ENCODE results near the gene SUCLG1. TPM values are rescaled to one million over a fixed set of nuclear protein-coding genes. Genes with fewer than 3 reads are reported as not detected.
"Not testable (repeated sequence)": the region's sequence is repeated elsewhere in the genome, so short reads cannot be mapped to it uniquely, and the experiment has no call there.

The SUCLG1 gene
- total RNA-seq, 2 experiments from 2014 or later = 70.3 to 70.4 TPM

GRCh38 chr2:84399839-84400238 is 59.2 kb downstream of the SUCLG1 start:
- DNase-seq; H3K27me3 Mint-ChIP-seq; H3K27ac Mint-ChIP-seq; H3K9me3 Mint-ChIP-seq; CTCF ChIA-PET; H3K4me3 Mint-ChIP-seq; H3K36me3 Mint-ChIP-seq; POLR2A ChIA-PET; intact Hi-C loops (cut with micrococcal nuclease); H3K4me1 Mint-ChIP-seq (ENCODE audit: low read depth): not testable (repeated sequence)

DNA sequence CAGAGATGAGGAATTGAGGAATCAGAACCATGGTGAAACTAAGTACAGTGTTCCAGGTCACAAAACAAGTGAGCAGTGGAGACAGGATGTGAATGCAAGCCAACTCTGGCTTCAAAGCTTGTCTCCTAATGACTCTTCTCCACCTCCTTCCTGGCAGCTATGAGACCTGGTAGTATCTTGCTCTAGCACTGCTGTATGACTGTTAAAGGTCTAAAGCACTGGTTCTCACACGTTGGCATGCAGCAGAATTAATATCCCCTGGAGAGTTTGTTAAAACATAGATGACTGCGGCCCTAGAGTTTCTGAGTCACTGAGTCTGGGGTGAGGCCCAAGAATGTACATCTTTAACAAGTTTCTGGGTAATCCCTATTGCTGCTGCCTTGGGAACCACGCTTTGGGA is 63.3 kb downstream of the SUCLG1 start:
- CTCF ChIA-PET = no interaction called here

GRCh38 chr2:84394628-84395027 is 64.5 kb downstream of the SUCLG1 start:
- Mint-ChIP-seq H3K9me3 (peaks cover 3% of the 10 kb centered on the region), H3K27me3 (no peaks in the 10 kb centered on the region), H3K27ac (no peak overlapping the region), H3K4me3 (no peak overlapping the region), H3K4me1 (ENCODE audit: low read depth) (no peaks in the 10 kb centered on the region), H3K36me3 (no peaks in the 10 kb centered on the region)
- ChIA-PET CTCF (no interaction called here), POLR2A (interaction anchor here (0.6 kb wide), 1 partner anchor 14 kb away, joined by 3 read pairs; no protein-coding TSS in a partner anchor)
- intact Hi-C loops (cut with micrococcal nuclease) = no loop called here
- DNase-seq = no peak

More for the DNA sequence above, 63.3 kb downstream of the SUCLG1 start:
- H3K27me3 Mint-ChIP-seq = no peaks in the 10 kb centered on the region
- H3K4me1 Mint-ChIP-seq (ENCODE audit: low read depth) = no peaks in the 10 kb centered on the region
- no peak overlapping the region for H3K27ac Mint-ChIP-seq
- H3K36me3 Mint-ChIP-seq = no peaks in the 10 kb centered on the region
- no peak for DNase-seq
- POLR2A ChIA-PET = no interaction called here
- intact Hi-C loops (cut with micrococcal nuclease) = no loop called here
- H3K9me3 Mint-ChIP-seq = peaks cover 3% of the 10 kb centered on the region
- no peak overlapping the region for H3K4me3 Mint-ChIP-seq

DNA sequence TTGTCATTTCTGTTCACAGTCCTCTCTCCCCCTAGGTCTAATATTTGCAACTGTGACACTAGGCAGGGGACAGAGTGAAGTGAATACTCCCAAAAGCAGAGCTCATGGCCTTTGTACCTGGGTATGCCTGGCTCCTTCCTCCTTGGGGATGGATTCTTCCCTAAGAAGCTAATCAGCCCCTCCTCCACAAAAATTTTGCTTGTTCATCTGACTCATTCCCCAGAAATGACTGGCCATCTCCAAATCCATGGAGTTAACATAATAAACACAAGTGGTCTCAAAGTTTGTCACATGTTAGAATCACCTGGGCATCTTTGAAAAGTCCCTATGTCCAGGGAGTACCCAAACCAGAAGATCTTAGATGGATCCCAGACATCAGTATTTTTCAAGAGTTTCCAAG is 65.3 kb downstream of the SUCLG1 start:
- ChIA-PET POLR2A (no interaction called here), CTCF (no interaction called here)
- Mint-ChIP-seq H3K4me1 (ENCODE audit: low read depth) (no peaks in the 10 kb centered on the region), H3K9me3 (peaks cover 3% of the 10 kb centered on the region), H3K4me3 (no peak overlapping the region), H3K27me3 (no peaks in the 10 kb centered on the region), H3K27ac (no peak overlapping the region), H3K36me3 (no peaks in the 10 kb centered on the region)
- DNase-seq = no peak
- intact Hi-C loops (cut with micrococcal nuclease) = no loop called here

GRCh38 chr2:84389794-84390193 is 69.3 kb downstream of the SUCLG1 start:
- H3K36me3 Mint-ChIP-seq = no peaks in the 10 kb centered on the region
- H3K4me3 Mint-ChIP-seq = no peak overlapping the region
- intact Hi-C loops (cut with micrococcal nuclease) = no loop called here
- no peak overlapping the region for H3K27ac Mint-ChIP-seq
- CTCF ChIA-PET = no interaction called here
- no peak for DNase-seq
- H3K9me3 Mint-ChIP-seq = peaks cover 3% of the 10 kb centered on the region
- no peaks in the 10 kb centered on the region for H3K4me1 Mint-ChIP-seq (ENCODE audit: low read depth)
- POLR2A ChIA-PET = no interaction called here
- H3K27me3 Mint-ChIP-seq = peaks cover 11% of the 10 kb centered on the region

DNA sequence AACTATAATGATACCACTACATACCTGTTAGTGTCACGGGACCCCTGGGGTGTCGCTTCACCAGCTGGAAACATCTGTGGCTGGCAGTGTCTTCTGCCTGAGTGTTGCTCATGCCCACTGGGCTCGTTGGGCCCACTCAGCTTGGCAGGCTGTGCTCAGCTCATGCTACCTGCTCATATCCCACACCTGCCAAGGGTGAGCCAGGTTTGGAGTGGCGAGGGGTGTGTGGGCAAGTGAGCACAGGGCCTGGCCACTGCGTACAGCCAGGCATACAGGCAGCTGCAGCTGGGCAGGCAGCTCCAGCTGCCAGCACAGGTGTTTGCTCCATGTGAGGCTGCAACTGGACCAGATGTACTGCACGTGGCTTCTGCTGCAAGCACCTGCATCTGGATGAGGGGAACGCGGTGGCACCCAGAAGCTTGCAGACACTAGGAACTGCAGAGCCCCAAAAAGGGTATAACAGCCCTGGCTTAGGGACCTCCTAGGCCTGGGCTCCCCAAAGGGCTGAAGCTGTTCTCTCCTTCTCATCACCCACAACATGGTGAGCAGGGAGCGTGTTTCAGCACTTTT is 70.1 kb downstream of the SUCLG1 start:
- no peak for DNase-seq
- Mint-ChIP-seq H3K27ac (no peak overlapping the region), H3K9me3 (peaks cover 3% of the 10 kb centered on the region), H3K27me3 (peaks cover 14% of the 10 kb centered on the region), H3K4me1 (ENCODE audit: low read depth) (no peaks in the 10 kb centered on the region), H3K36me3 (no peaks in the 10 kb centered on the region), H3K4me3 (no peak overlapping the region)
- POLR2A ChIA-PET = no interaction called here
- CTCF ChIA-PET = no interaction called here
- intact Hi-C loops (cut with micrococcal nuclease) = no loop called here

DNA sequence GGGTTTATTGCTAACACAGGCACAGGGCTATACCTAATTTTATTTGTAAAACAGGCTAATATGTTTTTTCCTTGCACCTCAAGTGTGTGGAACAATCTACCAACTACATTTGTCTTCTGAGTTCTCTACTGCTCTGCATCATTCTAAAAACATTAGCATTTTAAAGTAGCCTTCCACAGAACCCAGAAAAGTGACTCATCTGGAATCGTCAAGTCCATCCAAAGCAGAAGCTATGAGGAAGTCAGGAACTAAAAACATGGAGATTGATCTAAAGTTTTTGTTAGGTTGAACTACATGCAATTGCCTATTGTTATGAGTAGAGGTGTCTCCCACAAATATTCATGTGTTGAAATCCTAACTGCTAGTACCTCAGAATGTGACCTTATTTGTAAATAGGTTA is 70.9 kb downstream of the SUCLG1 start:
- DNase-seq = no peak
- H3K4me1 Mint-ChIP-seq (ENCODE audit: low read depth) = no peaks in the 10 kb centered on the region
- H3K4me3 Mint-ChIP-seq = no peak overlapping the region
- CTCF ChIA-PET = no interaction called here
- POLR2A ChIA-PET = no interaction called here
- no peak overlapping the region for H3K27ac Mint-ChIP-seq
- peaks cover 14% of the 10 kb centered on the region for H3K27me3 Mint-ChIP-seq
- intact Hi-C loops (cut with micrococcal nuclease) = no loop called here
- H3K9me3 Mint-ChIP-seq = peaks cover 3% of the 10 kb centered on the region
- no peaks in the 10 kb centered on the region for H3K36me3 Mint-ChIP-seq

DNA sequence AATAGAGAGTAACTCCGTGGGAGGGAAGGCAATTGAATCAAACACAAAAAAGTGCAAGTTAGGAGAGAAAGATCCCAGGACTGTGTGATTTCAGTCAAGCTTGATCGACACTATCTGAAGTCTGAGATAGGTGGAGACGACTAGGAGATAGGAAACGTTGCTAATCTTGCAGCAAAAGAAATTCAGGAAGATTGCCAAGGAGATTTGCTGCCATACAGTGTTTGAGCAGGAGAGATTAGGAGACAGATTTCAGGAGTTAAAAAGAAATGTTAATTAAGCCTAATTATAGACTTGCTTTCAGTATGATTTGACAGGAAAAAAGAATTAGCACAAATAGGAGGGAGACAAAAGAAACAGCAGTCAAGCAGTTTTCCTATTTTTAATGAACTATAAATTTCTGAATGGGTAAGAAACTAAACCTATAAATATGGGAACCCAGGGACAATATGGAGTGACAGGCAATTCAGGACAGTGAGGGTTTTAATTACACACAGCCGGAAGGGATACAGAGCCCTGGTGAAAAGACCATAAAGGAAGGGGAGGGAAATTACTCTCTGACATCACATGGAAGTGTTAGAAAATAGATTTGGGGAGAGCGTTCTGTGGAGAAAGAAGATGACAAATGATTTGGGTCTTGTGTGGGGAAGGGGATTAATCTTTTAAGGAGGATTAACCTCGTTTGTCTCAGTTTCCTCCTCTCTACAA is 72.6 kb downstream of the SUCLG1 start:
- H3K27ac Mint-ChIP-seq = no peak overlapping the region
- no peak overlapping the region for H3K4me3 Mint-ChIP-seq
- no peak for DNase-seq
- peaks cover 14% of the 10 kb centered on the region for H3K27me3 Mint-ChIP-seq
- no peaks in the 10 kb centered on the region for H3K36me3 Mint-ChIP-seq
- intact Hi-C loops (cut with micrococcal nuclease) = no loop called here
- POLR2A ChIA-PET = no interaction called here
- CTCF ChIA-PET = no interaction called here
- no peaks in the 10 kb centered on the region for H3K4me1 Mint-ChIP-seq (ENCODE audit: low read depth)
- H3K9me3 Mint-ChIP-seq = no peaks in the 10 kb centered on the region

- H3K4me1 Mint-ChIP-seq (ENCODE audit: low read depth) = no peaks in the 10 kb centered on the region
- peaks cover 14% of the 10 kb centered on the region for H3K27me3 Mint-ChIP-seq
- H3K9me3 Mint-ChIP-seq = no peaks in the 10 kb centered on the region
- intact Hi-C loops (cut with micrococcal nuclease) = no loop called here
- ChIA-PET POLR2A (no interaction called here), CTCF (no interaction called here)
- H3K4me3 Mint-ChIP-seq = no peak overlapping the region
- no peaks in the 10 kb centered on the region for H3K36me3 Mint-ChIP-seq
- no peak overlapping the region for H3K27ac Mint-ChIP-seq
- DNase-seq = no peak
Measured at GRCh38 chr2:84383271-84383670, 75.8 kb downstream of the SUCLG1 start.

- Mint-ChIP-seq H3K27ac (no peak overlapping the region), H3K27me3 (peaks cover 15% of the 10 kb centered on the region), H3K4me3 (no peak overlapping the region), H3K4me1 (ENCODE audit: low read depth) (no peaks in the 10 kb centered on the region), H3K9me3 (no peaks in the 10 kb centered on the region), H3K36me3 (no peaks in the 10 kb centered on the region)
- intact Hi-C loops (cut with micrococcal nuclease) = no loop called here
- ChIA-PET CTCF (no interaction called here), POLR2A (no interaction called here)
- no peak for DNase-seq
Measured at GRCh38 chr2:84380875-84381274, 78.2 kb downstream of the SUCLG1 start.

DNA sequence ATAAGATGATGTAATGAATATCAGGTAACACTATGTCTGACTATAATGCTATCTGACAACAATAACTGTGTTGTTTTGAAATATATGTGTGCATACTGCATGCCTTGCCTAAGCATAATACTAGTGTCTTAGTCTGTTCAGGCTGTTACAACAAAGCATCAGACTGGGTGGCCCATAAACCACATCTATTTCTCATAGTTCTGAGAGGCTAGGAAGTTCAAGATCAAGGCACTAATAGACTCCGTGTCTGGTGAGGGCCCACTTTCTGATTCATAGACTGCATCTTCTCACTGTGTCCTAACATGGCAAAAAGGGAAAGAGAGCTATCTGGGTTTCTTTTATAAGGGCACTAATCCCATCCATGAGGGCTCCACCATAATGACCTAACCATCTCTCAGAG is 80.1 kb downstream of the SUCLG1 start:
- Mint-ChIP-seq H3K27ac (no peak overlapping the region), H3K4me1 (ENCODE audit: low read depth) (no peaks in the 10 kb centered on the region), H3K4me3 (no peak overlapping the region), H3K9me3 (no peaks in the 10 kb centered on the region), H3K36me3 (no peaks in the 10 kb centered on the region), H3K27me3 (peaks cover 11% of the 10 kb centered on the region)
- intact Hi-C loops (cut with micrococcal nuclease) = no loop called here
- ChIA-PET POLR2A (no interaction called here), CTCF (no interaction called here)
- no peak for DNase-seq

- ChIA-PET POLR2A (interaction anchor here (0.6 kb wide), 1 partner anchor 46 kb away, joined by 3 read pairs; no protein-coding TSS in a partner anchor), CTCF (no interaction called here)
- DNase-seq = no peak
- H3K4me1 Mint-ChIP-seq (ENCODE audit: low read depth) = no peaks in the 10 kb centered on the region
- no peak overlapping the region for H3K27ac Mint-ChIP-seq
- H3K36me3 Mint-ChIP-seq = no peaks in the 10 kb centered on the region
- peaks cover 15% of the 10 kb centered on the region for H3K27me3 Mint-ChIP-seq
- H3K9me3 Mint-ChIP-seq = no peaks in the 10 kb centered on the region
- intact Hi-C loops (cut with micrococcal nuclease) = no loop called here
- no peak overlapping the region for H3K4me3 Mint-ChIP-seq
Measured at GRCh38 chr2:84375020-84375419, 84.1 kb downstream of the SUCLG1 start.

DNA sequence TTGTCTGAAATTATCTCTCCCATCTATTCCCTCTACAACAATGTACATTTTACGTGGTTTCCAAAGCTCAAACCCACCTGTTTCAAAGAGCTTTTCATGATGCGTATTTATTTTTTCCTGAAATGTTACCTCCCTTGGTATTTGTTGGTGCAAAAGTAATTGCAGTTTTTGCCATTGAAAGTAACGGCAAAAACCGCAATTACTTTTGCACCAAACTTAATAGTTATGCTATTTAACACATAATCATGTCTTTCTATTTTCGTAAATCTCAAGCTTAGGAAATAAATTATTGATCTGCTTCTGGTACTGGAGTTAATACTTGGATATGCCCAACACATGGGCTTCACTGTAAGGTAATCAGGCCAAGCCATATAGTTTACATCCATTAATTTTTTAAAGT is 85.2 kb downstream of the SUCLG1 start:
- DNase-seq = no peak
- no peaks in the 10 kb centered on the region for H3K36me3 Mint-ChIP-seq
- ChIA-PET POLR2A (no interaction called here), CTCF (no interaction called here)
- intact Hi-C loops (cut with micrococcal nuclease) = no loop called here
- H3K4me1 Mint-ChIP-seq (ENCODE audit: low read depth) = no peaks in the 10 kb centered on the region
- peaks cover 15% of the 10 kb centered on the region for H3K27me3 Mint-ChIP-seq
- H3K9me3 Mint-ChIP-seq = no peaks in the 10 kb centered on the region
- no peak overlapping the region for H3K4me3 Mint-ChIP-seq
- H3K27ac Mint-ChIP-seq = no peak overlapping the region
